Fibroblast of mammary gland (primary cell): ENCODE data around the gene KCNK7.
"Not testable (repeated sequence)": the region's sequence is repeated elsewhere in the genome, so short reads cannot be mapped to it uniquely, and the experiment has no call there.

ENCODE experiments used
- DNase-seq: peaks from one replicate; pipeline ENCODE4 v3.0.0-alpha.2; 2010; ENCODE audit warnings: low read depth
- H3K4me3 ChIP-seq: 2 replicates; pipeline ENCODE4 v1.5.1; 2011; ENCODE audit warnings: low read depth, mild to moderate bottlenecking, low read length, moderate library complexity; ENCODE audit not compliant: control insufficient read depth
- TF ChIP-seq, protein P1 (sequence below): conservative IDR thresholded peaks from 2 replicates; pipeline ENCODE4 v1.5.1; 2011; ENCODE audit warnings: low read depth, low read length, inconsistent platforms; ENCODE audit not compliant: control insufficient read depth, insufficient read depth

Gene KCNK7

DNA sequence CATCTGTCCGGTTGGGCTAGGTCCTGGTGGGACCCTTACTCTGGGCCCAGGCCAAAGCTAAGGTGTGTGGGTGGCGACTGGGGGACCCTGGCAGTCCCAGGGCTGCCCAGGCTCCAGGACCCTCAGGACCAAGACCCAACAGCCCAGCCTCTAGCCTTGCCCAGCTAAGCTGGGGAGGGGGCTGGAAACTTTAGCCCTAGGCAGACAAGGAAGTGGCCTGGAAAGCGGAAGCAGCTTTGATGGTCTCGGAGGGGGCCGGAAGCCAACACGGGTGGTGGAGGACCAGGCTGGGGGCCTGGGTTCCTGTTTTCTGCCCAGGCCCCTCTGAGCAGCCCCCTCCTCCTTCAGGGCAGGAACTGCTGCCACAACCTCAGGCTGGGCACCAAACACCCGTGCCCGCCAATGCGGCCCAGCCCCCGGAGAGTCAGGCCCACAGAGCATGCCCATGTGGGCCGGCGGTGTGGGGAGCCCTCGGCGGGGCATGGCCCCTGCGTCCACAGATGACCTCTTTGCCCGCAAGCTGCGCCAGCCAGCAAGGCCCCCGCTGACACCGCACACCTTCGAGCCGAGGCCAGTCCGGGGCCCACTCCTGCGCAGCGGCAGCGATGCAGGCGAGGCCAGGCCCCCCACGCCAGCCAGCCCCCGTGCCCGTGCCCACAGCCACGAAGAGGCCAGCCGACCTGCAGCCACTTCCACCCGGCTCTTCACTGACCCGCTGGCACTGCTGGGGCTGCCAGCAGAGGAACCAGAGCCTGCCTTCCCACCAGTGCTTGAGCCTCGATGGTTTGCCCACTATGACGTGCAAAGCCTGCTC lies 45.1 kb upstream of the KCNK7 start:
- no peak for DNase-seq
- TF ChIP-seq, protein P1, sequence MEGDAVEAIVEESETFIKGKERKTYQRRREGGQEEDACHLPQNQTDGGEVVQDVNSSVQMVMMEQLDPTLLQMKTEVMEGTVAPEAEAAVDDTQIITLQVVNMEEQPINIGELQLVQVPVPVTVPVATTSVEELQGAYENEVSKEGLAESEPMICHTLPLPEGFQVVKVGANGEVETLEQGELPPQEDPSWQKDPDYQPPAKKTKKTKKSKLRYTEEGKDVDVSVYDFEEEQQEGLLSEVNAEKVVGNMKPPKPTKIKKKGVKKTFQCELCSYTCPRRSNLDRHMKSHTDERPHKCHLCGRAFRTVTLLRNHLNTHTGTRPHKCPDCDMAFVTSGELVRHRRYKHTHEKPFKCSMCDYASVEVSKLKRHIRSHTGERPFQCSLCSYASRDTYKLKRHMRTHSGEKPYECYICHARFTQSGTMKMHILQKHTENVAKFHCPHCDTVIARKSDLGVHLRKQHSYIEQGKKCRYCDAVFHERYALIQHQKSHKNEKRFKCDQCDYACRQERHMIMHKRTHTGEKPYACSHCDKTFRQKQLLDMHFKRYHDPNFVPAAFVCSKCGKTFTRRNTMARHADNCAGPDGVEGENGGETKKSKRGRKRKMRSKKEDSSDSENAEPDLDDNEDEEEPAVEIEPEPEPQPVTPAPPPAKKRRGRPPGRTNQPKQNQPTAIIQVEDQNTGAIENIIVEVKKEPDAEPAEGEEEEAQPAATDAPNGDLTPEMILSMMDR: no peak
- H3K4me3 ChIP-seq: no peak overlapping the region

DNA sequence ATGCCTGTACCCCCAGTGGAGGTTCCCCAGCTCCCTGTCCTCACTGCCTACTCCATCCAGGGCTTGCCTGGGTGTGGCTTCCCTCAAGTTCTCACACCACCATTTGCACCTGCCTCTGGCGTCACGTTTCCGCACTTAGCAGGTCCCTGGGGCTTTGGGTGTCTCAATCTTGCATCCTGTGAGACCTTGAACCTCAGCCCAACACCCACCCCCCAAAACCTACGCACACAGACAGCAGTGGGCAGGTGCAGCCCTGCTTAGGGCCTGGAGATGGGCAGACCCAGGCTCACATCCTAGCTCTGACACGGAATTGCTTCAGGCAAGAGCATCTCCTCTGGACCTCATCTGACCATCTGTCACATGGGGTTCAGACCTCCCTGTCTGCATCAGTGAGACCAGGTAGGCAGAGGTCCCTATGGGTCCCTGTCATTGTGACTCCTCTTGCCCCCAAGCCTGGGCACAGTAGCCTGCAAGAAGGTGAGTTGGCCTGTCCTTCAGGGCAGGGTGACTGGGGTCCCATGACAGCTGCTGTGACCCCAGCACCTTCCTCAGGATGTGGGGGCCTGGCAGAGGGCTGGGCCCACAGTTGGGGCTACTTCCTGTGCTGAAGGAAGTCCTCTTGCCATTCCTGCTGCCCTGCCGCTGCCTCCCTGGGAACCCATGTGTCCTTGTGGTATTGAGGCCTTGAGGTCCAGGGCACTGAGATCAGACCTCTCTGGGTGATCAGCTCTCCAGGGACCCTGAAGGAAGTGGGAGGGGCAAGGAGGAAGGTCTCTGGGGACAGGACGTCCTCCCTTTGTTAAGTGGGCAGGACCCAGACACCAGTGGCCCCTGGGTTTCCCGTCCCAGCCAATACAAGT lies 44.3 kb upstream of the KCNK7 start:
- no peak overlapping the region for H3K4me3 ChIP-seq
- TF ChIP-seq, protein P1: no peak
- no peak for DNase-seq

DNA sequence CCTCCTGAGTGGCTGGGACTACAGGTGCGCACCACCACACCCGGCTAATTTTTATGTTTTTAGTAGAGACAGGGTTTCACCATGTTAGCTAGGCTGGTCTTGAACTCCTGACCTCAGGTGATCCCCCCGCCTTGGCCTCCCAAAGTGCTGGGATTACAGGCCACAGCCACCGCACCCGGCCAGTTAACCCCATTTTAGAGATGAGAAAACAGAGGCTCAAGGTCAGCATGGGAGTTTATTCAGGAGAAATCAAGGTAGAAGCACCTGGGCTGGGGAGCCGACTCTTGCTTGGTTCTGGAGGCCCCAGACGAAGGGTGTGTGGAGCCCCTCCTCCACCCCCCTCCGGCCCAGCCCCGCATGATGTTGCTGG lies 43.6 kb upstream of the KCNK7 start:
- H3K4me3 ChIP-seq, DNase-seq: not testable (repeated sequence)

DNA sequence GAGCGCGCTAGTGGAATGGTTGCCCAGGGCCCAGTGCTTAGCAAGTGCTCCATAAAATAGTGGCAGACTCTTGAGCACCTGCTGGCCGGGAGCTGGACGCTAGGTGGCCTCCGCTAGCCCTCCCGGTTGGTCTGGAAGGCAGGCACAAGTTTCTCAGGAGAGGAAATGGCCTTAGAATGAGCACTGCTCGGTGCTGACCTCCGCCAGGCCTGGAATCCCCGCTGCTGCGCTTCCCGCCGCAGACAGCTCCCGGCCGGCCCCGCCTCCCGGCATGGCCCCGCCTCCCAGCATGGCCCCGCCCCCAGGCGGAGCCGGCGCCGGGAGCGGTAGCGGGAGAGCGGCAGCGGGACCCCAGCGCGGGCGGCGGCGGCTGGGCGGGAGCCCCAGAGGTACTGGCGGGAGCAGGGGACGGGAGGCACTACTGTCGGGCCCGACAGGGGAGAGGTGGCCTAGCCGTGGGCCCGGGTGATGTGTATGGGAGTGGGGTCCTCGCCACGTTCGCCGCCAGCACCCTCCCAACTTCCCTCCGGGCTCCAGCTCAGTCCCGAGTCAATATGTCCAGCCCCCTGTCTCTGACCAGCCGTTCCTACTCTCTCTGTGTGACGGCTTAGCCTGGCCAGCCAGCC lies 42.3 kb upstream of the KCNK7 start, which contains the start of gene SIPA1:
Gene SIPA1 (plus strand): TSS at position 308 of the 626 bp plus-strand sequence. CDS start 2,821 bp downstream, outside the sequence.
- TF ChIP-seq, protein P1: peak; percentile 42
- peak within 1 kb of the TSS; percentile 72 for H3K4me3 ChIP-seq
- DNase-seq: peak; percentile 90

DNA sequence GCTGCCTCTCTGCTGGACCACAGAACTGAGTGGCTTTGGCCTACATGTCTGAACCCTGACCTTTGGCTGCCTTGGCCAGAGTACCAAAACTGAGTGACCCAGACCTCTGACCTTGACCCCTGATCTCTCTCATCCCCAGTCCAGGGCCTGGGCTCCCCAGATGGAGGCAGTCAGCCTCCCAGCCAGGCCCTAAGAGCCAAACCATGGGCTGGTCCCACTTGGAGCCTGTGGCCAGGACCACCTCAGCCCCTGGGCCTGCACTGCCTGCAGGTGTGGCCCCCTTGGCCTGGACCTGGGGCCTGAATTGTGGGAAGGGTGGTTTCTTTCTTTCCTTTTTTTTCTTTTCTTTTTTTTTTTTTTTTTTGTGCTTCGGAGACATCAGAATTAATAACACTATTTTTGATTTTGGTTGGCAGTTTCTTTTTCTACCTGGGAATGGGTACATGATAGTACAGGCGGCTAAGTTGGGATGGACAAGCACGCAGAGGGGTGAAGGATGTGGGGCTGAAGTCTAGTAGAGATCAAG lies 41.5 kb upstream of the KCNK7 start:
- TF ChIP-seq, protein P1: no peak
- no peak for DNase-seq
- no peak overlapping the region for H3K4me3 ChIP-seq

DNA sequence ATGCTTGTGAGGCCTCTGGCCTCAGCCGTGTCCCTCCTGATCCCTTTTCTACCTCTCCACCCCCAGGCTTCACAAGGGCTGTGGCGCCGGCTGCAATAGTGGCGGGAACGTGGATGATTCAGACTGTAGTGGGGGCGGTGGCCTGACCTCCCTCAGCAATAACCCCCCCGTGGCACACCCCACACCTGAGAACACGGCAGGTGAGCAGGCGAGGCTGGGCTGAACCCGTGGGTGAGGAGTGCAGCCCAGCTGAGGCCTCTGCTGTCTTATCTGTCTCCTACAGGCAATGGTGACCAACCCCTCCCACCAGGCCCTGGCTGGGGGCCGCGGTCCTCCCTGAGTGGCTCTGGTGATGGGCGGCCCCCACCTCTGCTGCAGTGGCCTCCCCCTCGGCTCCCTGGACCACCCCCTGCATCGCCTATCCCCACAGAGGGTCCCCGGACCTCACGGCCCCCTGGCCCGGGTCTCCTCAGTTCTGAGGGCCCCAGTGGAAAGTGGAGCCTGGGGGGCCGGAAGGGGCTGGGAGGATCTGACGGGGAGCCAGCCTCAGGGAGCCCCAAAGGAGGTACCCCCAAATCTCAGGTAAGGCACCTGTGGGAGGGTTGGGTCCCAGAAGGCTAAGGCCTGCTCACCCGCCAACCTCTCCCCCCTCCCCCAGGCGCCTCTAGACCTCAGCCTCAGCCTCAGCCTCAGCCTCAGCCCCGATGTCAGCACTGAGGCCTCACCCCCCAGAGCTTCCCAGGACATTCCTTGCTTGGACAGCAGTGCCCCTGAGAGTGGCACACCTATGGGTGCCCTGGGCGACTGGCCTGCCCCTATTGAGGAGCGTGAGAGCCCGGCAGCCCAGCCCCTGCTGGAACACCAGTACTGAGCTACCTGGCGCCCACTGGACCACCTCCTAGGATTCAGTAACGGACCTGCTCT lies 40.8 kb upstream of the KCNK7 start:
- TF ChIP-seq, protein P1: no peak
- DNase-seq: no peak
- H3K4me3 ChIP-seq: no peak overlapping the region
